ENCODE data around the gene SRPK3.

SRPK3 gene

GRCh38 chrX:153827903-153828302, 47.1 kb downstream of the SRPK3 start:
- Histone ChIP-seq H3K27me3 (ENCODE audit: insufficient read depth, insufficient read length) (peaks cover 10% of the 10 kb centered on the region), H3K4me1 (ENCODE audit: insufficient read depth, insufficient read length) (peaks cover 2% of the 10 kb centered on the region), H3K9ac (ENCODE audit: insufficient read length, low read depth) (peak overlapping the region; percentile 56), H3K36me3 (ENCODE audit: insufficient read depth, insufficient read length, low read length) (no peaks in the 10 kb centered on the region), H3K9me3 (ENCODE audit: insufficient read depth, low read length) (no peaks in the 10 kb centered on the region), H3K4me3 (ENCODE audit: insufficient read length, low read depth) (peak overlapping the region; percentile 8)
- no peak for DNase-seq (ENCODE audit: low read depth, low spot score)
- TF ChIP-seq ZNF274 (IDR thresholded peaks at IDR 0.05; ENCODE audit: low read depth, low read length) (no peak), YY1 (IDR thresholded peaks at IDR 0.05; ENCODE audit: insufficient read depth, insufficient read length) (no peak), SUZ12 (IDR thresholded peaks at IDR 0.05; ENCODE audit: extremely low read depth, insufficient read depth, insufficient read length) (no peak)

GRCh38 chrX:153828308-153828707, 47.5 kb downstream of the SRPK3 start:
- H3K27me3 ChIP-seq (ENCODE audit: insufficient read depth, insufficient read length): peaks cover 10% of the 10 kb centered on the region
- peak overlapping the region; percentile 64 for H3K9ac ChIP-seq (ENCODE audit: insufficient read length, low read depth)
- no peaks in the 10 kb centered on the region for H3K36me3 ChIP-seq (ENCODE audit: insufficient read depth, insufficient read length, low read length)
- TF ChIP-seq YY1 (IDR thresholded peaks at IDR 0.05; ENCODE audit: insufficient read depth, insufficient read length): no peak
- peaks cover 2% of the 10 kb centered on the region for H3K4me1 ChIP-seq (ENCODE audit: insufficient read depth, insufficient read length)
- H3K9me3 ChIP-seq (ENCODE audit: insufficient read depth, low read length): no peaks in the 10 kb centered on the region
- H3K4me3 ChIP-seq (ENCODE audit: insufficient read length, low read depth): peak overlapping the region; percentile 30
- DNase-seq (ENCODE audit: low read depth, low spot score): no peak

DNA sequence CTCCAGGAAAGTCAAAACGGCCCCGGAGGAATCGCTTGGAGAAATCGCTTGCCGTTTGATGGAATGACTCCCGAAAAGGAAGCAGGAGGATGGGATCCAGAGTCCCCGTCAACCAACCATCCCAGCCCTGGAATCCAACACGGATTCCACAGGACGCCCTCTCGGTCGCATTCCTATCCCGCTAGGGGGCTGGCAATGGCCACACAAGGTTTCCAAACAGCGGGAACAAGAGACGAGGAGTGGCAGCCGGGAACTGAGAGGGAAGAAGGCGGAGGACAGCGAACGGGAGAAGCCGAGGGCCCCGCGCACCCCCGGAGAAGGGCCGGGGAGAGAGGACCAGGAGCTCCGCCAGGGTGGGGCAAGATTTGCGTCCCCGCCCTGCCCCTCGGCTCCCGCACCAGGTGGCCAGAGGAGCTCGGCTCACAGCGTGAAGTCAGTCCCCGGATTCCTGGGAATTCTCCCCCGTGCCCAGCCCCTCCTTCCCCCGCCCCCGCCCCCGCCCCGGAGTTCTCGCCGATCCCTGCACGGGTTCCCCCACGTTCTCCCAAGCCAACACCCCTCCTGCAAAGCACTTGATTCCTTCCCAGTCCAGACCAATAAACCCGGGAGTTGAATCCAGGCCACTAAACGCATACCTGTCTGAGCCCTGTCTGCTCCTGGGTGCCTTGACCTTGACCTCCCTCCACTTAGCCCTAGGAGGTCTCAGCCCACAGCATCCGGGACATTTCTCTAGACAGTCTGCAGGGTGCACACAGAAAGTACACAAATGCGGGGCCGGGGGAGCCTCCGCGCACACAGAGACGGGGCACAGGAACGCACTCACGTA, 48.1 kb downstream of the SRPK3 start:
- peak overlapping the region; percentile 45 for H3K4me3 ChIP-seq (ENCODE audit: insufficient read length, low read depth)
- no peak for DNase-seq (ENCODE audit: low read depth, low spot score)
- peaks cover 10% of the 10 kb centered on the region for H3K27me3 ChIP-seq (ENCODE audit: insufficient read depth, insufficient read length)
- H3K36me3 ChIP-seq (ENCODE audit: insufficient read depth, insufficient read length, low read length): no peaks in the 10 kb centered on the region
- TF ChIP-seq ZNF274 (IDR thresholded peaks at IDR 0.05; ENCODE audit: low read depth, low read length) (no peak), SUZ12 (IDR thresholded peaks at IDR 0.05; ENCODE audit: extremely low read depth, insufficient read depth, insufficient read length) (no peak), YY1 (IDR thresholded peaks at IDR 0.05; ENCODE audit: insufficient read depth, insufficient read length) (no peak)
- no peaks in the 10 kb centered on the region for H3K4me1 ChIP-seq (ENCODE audit: insufficient read depth, insufficient read length)
- peak overlapping the region; percentile 64 for H3K9ac ChIP-seq (ENCODE audit: insufficient read length, low read depth)
- no peaks in the 10 kb centered on the region for H3K9me3 ChIP-seq (ENCODE audit: insufficient read depth, low read length)

DNA sequence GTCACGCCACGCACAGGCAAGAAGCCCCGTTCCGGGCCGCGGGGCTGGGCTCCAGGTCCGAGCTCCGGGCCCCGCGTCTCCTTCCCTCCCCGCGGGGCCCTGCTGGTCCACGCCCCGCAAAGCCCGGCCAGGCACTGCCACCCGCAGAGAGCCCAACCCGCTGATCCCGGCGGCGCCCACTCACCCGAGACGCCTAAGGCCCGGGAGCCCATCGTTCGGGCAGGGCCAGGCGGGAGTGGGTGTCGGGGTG, 48.6 kb downstream of the SRPK3 start:
- Histone ChIP-seq H3K9ac (ENCODE audit: insufficient read length, low read depth) (peak overlapping the region; percentile 50), H3K27me3 (ENCODE audit: insufficient read depth, insufficient read length) (peaks cover 10% of the 10 kb centered on the region), H3K36me3 (ENCODE audit: insufficient read depth, insufficient read length, low read length) (no peaks in the 10 kb centered on the region)

GRCh38 chrX:153829799-153830639, 49.2 kb downstream of the SRPK3 start, which contains the start of gene PDZD4:
Gene PDZD4, minus strand, starts transcription at chrX:153830544. Its CDS starts 246 bp downstream, at chrX:153830298.
- Histone ChIP-seq H3K4me3 (ENCODE audit: insufficient read length, low read depth) (peak within 1 kb of the TSS; percentile 45), H3K9me3 (ENCODE audit: insufficient read depth, low read length) (no peaks in the 10 kb centered on the region), H3K36me3 (ENCODE audit: insufficient read depth, insufficient read length, low read length) (no peaks in the 10 kb centered on the region), H3K4me1 (ENCODE audit: insufficient read depth, insufficient read length) (no peaks in the 10 kb centered on the region), H3K9ac (ENCODE audit: insufficient read length, low read depth) (peak within 1 kb of the TSS; percentile 50), H3K27me3 (ENCODE audit: insufficient read depth, insufficient read length) (peaks cover 10% of the 10 kb centered on the region)
- no peak for DNase-seq (ENCODE audit: low read depth, low spot score)
- TF ChIP-seq ZNF274 (IDR thresholded peaks at IDR 0.05; ENCODE audit: low read depth, low read length) (no peak), SUZ12 (IDR thresholded peaks at IDR 0.05; ENCODE audit: extremely low read depth, insufficient read depth, insufficient read length) (no peak), YY1 (IDR thresholded peaks at IDR 0.05; ENCODE audit: insufficient read depth, insufficient read length) (no peak)

More for the DNA sequence above, 48.6 kb downstream of the SRPK3 start:
- Histone ChIP-seq H3K4me1 (ENCODE audit: insufficient read depth, insufficient read length) (no peaks in the 10 kb centered on the region), H3K9me3 (ENCODE audit: insufficient read depth, low read length) (no peaks in the 10 kb centered on the region), H3K4me3 (ENCODE audit: insufficient read length, low read depth) (peak overlapping the region; percentile 45)
- TF ChIP-seq ZNF274 (IDR thresholded peaks at IDR 0.05; ENCODE audit: low read depth, low read length): no peak
- TF ChIP-seq YY1 (IDR thresholded peaks at IDR 0.05; ENCODE audit: insufficient read depth, insufficient read length): no peak
- no peak for TF ChIP-seq SUZ12 (IDR thresholded peaks at IDR 0.05; ENCODE audit: extremely low read depth, insufficient read depth, insufficient read length)
- no peak for DNase-seq (ENCODE audit: low read depth, low spot score)

GRCh38 chrX:153830640-153831428, 50.0 kb downstream of the SRPK3 start:
- H3K9me3 ChIP-seq (ENCODE audit: insufficient read depth, low read length): no peaks in the 10 kb centered on the region
- TF ChIP-seq SUZ12 (IDR thresholded peaks at IDR 0.05; ENCODE audit: extremely low read depth, insufficient read depth, insufficient read length): no peak
- no peak for TF ChIP-seq ZNF274 (IDR thresholded peaks at IDR 0.05; ENCODE audit: low read depth, low read length)
- TF ChIP-seq YY1 (IDR thresholded peaks at IDR 0.05; ENCODE audit: insufficient read depth, insufficient read length): no peak
- H3K27me3 ChIP-seq (ENCODE audit: insufficient read depth, insufficient read length): peaks cover 10% of the 10 kb centered on the region
- H3K9ac ChIP-seq (ENCODE audit: insufficient read length, low read depth): peak overlapping the region; percentile 42
- no peaks in the 10 kb centered on the region for H3K4me1 ChIP-seq (ENCODE audit: insufficient read depth, insufficient read length)
- H3K36me3 ChIP-seq (ENCODE audit: insufficient read depth, insufficient read length, low read length): no peaks in the 10 kb centered on the region
- no peak for DNase-seq (ENCODE audit: low read depth, low spot score)
- H3K4me3 ChIP-seq (ENCODE audit: insufficient read length, low read depth): peak overlapping the region; percentile 11

All from NT2/D1 (cell line).